Small intestine (tissue), 7 donors: ENCODE results near the gene PLEKHM1. TPM values are rescaled to one million over a fixed set of nuclear protein-coding genes. Genes with fewer than 3 reads are reported as not detected.

Experiments used
- DNase-seq, 2 donors: peaks; one replicate each; pipeline versions ENCODE4 v3.0.0 to v3.0.0-alpha.2; 2013
- FAIRE-seq: peaks from 2 replicates; lab custom pipeline; 2012; peaks lifted over from hg19 to GRCh38; lab: Jason Lieb, UNC
- H3K27ac ChIP-seq, 3 donors: one replicate each; pipeline ENCODE4 v1.5.1; 2013; ENCODE audit warnings: low read length in 2 of 3, mild to moderate bottlenecking in 2 of 3, control low read depth in 1 of 3, inconsistent platforms in 1 of 3, low read depth in 1 of 3, moderate library complexity in 1 of 3
- H3K27me3 ChIP-seq, 3 donors: one replicate each; pipeline ENCODE4 v1.6.1; 2013; ENCODE audit warnings: low read length in 3 of 3, inconsistent platforms in 1 of 3; ENCODE audit not compliant: control insufficient read depth in 3 of 3, insufficient read depth in 3 of 3
- H3K36me3 ChIP-seq, 3 donors: one replicate each; pipeline ENCODE4 v1.6.1; 2013; ENCODE audit warnings: low read length in 3 of 3, inconsistent platforms in 1 of 3, low read depth in 1 of 3, mild to moderate bottlenecking in 1 of 3, moderate library complexity in 1 of 3; ENCODE audit not compliant: control insufficient read depth in 3 of 3, insufficient read depth in 2 of 3
- H3K4me1 ChIP-seq, 3 donors: one replicate each; pipeline ENCODE4 v1.6.1; 2013; ENCODE audit warnings: low read length in 2 of 3, inconsistent platforms in 1 of 3, low read depth in 1 of 3, mild to moderate bottlenecking in 1 of 3, moderate library complexity in 1 of 3; ENCODE audit not compliant: control insufficient read depth in 3 of 3, insufficient read depth in 2 of 3
- H3K4me3 ChIP-seq, 3 donors: one replicate each; pipeline ENCODE4 v1.5.1; 2013; ENCODE audit warnings: low read length in 3 of 3, control low read depth in 1 of 3, inconsistent platforms in 1 of 3, low read depth in 1 of 3, mild to moderate bottlenecking in 1 of 3, moderate library complexity in 1 of 3
- H3K9me3 ChIP-seq, 2 donors: one replicate each; pipeline ENCODE4 v1.6.1; 2013; ENCODE audit warnings: low read depth in 1 of 2, low read length in 1 of 2; ENCODE audit not compliant: control insufficient read depth in 2 of 2, insufficient read depth in 1 of 2
- WGBS, 3 donors: extraction: QIAGEN DNeasy Blood & Tissue Kit; methylation state at CpG; one replicate each; pipeline ENCODE4 v1.1.7; 2013; 5-methylcytosine and 5-hydroxymethylcytosine counted together
- polyA plus RNA-seq, 4 donors: library from polyadenylated mRNA; stranded (reverse) in 3 of 4; unstranded in 1 of 4; fragments of 200-250 nt in 3 of 4; fragments of 120-200 nt in 1 of 4; gene quantifications; one replicate each; pipeline versions ENCODE4 v1.2.1 to v1.2.3, GENCODE V29; 2013
- donor health status: healthy with polysubstance abuse.
- donor health status: control.
- donor health status: control.
- donor health status: Bipolar disorder and iron deficiency.
- donor health status: healthy.

The PLEKHM1 gene
- polyA plus RNA-seq, 4 donors: 12.2 to 21.6 (median 13.0) TPM

DNA sequence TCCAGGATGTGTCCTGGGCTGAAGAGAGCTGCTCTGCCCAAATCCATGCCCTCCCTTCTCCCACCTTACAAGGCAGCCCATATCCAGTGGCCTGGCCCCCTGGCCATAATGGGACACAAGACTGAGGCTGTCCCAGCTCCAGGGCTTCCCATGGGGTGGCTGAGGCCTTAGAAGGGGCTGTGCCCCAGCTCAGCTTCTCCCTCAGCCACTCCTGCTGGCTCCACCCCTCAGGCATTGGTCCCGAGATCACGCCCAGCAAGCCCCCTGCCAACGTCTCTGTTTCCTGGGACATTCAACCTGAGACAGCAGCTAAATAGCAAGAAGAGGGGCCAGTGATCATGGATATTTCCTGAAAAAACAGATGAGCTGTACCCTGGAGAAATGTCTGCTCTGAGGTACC, 101.2 kb downstream of the PLEKHM1 start:
- 33 to 49% (median 34%) methylated on average over 3 of the region's 3 CpGs for WGBS, 3 donors
- Histone ChIP-seq H3K27ac (no peak overlapping the region), H3K4me3 (no peak overlapping the region), H3K4me1 (peaks cover 0 to 32% (median 0%) of the 10 kb centered on the region in 3 donors), H3K27me3 (no peaks in the 10 kb centered on the region), H3K36me3 (peaks cover 0 to 14% (median 0%) of the 10 kb centered on the region in 3 donors), H3K9me3 (no peaks in the 10 kb centered on the region)
- FAIRE-seq (no peak), DNase-seq (no peak)

DNA sequence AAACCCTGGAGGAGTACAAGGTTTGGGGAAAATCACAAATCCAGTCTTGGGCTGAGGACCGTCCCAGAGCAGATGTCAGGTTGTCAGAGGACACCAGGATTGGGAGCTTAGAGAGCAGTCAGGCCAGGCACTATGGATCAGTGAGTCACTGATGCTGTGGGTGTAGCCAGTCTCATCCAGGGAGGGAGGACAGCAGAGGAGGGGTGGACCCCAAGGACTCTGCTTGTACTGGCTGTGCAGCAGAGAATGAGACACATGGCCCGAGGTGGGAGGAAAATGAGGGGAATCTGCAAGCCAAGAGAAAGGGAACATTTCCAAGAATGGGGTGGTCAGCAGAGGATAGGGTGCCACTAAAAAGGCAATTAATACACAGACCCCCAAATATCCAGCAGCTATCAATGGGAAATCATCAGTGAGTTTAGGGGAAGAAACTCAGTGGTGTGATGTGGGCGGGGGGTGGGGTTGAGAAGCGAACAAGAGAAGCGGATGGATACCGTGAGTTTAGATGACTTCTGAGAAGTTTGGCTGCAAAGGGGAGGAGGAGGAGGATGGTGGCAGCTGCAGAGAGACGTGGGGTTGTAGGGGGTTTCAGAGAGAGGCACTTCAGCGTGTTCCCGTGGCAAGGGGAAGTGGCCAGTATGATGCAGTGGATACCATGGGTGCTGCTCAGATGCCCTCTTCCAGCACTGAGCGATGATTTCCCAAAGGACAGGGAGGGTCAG, 101.8 kb downstream of the PLEKHM1 start:
- Histone ChIP-seq H3K4me3 (no peak overlapping the region), H3K27ac (no peak overlapping the region), H3K27me3 (no peaks in the 10 kb centered on the region), H3K4me1 (peaks cover 0 to 26% (median 0%) of the 10 kb centered on the region in 3 donors), H3K36me3 (peaks cover 0 to 8% (median 0%) of the 10 kb centered on the region in 3 donors), H3K9me3 (no peaks in the 10 kb centered on the region)
- no peak for DNase-seq
- FAIRE-seq: no peak
- 63 to 87% (median 74%) methylated on average over 10 of the region's 10 CpGs for WGBS, 3 donors

DNA sequence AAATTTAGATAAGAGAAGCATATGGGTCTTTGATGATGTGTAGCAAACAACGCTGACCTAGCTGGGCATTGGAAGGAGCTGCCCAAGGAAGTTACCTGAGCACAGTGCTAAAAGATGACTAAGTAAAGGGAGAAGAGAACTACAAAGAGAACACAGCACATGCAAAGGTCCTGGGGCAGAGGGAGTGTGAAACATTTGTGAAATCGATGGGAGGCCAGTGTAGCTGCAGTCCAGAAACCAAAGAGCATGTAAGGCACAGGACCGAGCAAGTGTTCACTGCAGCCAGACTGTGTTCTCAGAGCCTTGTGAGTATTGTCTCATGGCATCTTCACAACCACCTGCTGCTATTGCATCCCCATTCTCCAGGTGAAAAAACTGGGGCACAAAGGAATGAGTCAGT, 102.8 kb downstream of the PLEKHM1 start:
- Histone ChIP-seq H3K4me1 (peaks cover 0 to 16% (median 0%) of the 10 kb centered on the region in 3 donors), H3K36me3 (no peaks in the 10 kb centered on the region), H3K9me3 (no peaks in the 10 kb centered on the region), H3K27ac (no peak overlapping the region), H3K4me3 (no peak overlapping the region), H3K27me3 (no peaks in the 10 kb centered on the region)
- no peak for FAIRE-seq
- DNase-seq: no peak
- WGBS, 3 donors: 90 to 94% (median 91%) methylated on average over 3 of the region's 3 CpGs

DNA sequence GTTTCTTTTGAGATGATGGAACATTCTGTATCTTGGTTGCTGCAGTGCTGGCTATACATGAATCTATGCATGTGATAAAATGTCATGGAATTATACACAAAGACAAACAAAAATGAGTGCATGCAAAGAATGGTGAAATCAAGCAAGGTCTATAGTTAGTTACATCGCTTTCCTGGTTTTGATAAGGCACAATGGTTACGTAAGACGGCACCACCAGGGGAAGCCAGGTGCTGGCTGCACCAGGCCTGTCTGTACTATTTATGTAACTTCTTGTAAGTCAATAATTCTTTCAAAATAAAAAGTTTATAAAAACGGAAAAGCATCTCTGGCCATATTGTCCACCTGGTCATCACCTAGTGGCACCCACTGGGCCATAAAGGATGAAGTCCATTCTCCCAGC, 104.3 kb downstream of the PLEKHM1 start:
- no peak for FAIRE-seq

More for the DNA sequence above, 104.3 kb downstream of the PLEKHM1 start:
- H3K9me3 ChIP-seq: no peaks in the 10 kb centered on the region
- H3K4me3 ChIP-seq: no peak overlapping the region
- H3K27me3 ChIP-seq: no peaks in the 10 kb centered on the region
- H3K4me1 ChIP-seq: peaks cover 0 to 9% (median 0%) of the 10 kb centered on the region in 3 donors
- DNase-seq: no peak
- no peak overlapping the region for H3K27ac ChIP-seq
- WGBS, 3 donors: 17 to 54% (median 23%) methylated on average over 4 of the region's 4 CpGs
- H3K36me3 ChIP-seq: no peaks in the 10 kb centered on the region

Other genes starting within 250 kb of the PLEKHM1 start
- under 1 TPM in 2 of 4 donors, not detected in 2; 0.04 to 0.32 TPM for gene SPATA32, start 228.6 kb downstream of the PLEKHM1 start, polyA plus RNA-seq
- gene MAP3K14, start 173.7 kb downstream of the PLEKHM1 start, polyA plus RNA-seq: 10 to 100 TPM in 3 of 4 donors, 1 to 10 TPM in 1; 6.4 to 19.2 (median 11.1) TPM
- 100 to 1,000 TPM in 3 of 4 donors, 10 to 100 TPM in 1; 65.2 to 132 (median 116) TPM for gene ARHGAP27, start 57.9 kb downstream of the PLEKHM1 start, polyA plus RNA-seq